Amniotic epithelial cell (primary cell): ENCODE results near the gene SLC48A1.

Experiments used
- DNase-seq: peaks from one replicate; pipeline ENCODE4 v3.0.0-alpha.2; 2010; ENCODE audit warnings: low read depth

Gene SLC48A1

GRCh38 chr12:47744005-47744651 is 28.9 kb upstream of the SLC48A1 start:
- no peak for DNase-seq

DNA sequence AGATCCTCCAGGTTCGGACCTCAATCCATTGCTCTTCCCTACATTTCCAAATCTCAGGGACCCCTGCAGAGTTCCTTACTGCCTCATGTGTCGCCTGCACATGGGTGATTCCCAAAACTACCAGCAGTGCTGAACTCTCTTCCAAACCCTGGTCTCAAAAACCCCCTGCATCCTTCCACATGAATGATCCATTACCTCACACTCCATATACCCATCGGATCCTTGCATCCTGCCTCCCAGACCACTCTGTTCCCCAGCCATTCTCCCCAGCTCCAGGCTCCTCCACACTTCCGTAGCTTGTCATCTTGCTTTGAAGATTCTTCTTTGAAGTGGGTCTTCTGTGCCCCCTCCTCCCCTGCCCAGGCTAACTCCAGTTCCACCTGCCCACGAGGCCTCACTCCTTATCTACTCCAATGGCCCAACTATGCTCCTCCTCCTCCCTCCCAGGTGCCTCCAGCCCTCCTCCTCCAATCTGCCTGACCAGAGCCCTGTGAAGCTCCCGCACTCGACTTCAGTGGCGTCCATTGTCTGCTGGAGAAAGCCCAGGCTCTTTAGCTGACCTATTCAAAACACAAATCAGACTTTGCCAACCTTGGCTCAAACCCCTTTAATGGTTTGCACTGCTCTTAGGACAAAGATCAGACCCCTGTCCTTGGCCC is 28.1 kb upstream of the SLC48A1 start:
- no peak for DNase-seq

DNA sequence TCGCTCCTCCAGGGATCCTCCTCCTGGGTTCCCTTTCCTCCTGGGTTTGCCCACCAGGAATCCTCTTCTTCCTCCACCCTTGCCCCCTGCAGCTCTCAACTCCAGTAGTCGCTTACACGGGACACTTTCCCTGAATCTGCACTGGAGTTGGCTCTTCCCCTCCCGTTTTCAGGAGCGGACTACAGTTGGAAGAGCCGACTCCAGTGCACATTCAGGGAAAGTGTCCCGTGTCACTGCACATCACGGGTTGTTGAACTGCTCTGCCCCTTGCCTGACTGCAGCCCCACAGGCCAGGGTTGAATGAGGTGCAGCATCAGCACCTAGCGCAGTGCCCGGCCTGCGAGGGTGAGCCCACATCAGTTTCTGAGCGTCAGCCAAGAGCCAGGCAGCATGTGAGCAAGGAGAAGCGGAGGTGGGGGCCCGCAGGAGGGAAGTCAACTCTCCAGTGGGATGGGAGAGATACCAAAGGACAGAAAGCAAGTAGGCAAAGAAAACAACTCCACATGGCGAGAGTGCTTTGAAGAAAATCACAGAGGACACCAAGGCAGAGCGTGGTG is 27.5 kb upstream of the SLC48A1 start:
- no peak for DNase-seq

DNA sequence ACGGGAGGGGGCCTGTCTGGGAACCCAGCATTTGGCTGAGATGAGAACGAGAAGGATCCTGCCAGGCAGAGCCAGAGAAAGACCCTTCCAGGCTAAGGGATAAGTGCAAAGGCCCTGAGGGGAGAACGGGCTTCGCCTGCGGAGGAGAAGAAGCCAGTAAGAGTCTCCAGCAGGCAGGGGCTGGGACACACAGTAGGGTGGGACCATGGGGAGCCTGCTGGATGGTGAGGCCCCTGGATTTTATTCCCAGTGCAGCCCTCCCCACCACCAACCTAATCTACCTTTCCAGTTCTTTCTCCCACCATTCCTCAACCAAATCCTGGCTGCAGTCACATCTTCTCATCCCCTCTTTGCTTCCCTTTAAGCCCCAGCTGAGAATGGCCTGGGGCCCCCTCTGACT is 27.0 kb upstream of the SLC48A1 start:
- no peak for DNase-seq

GRCh38 chr12:47746523-47746922 is 26.5 kb upstream of the SLC48A1 start:
- DNase-seq, result no peak

DNA sequence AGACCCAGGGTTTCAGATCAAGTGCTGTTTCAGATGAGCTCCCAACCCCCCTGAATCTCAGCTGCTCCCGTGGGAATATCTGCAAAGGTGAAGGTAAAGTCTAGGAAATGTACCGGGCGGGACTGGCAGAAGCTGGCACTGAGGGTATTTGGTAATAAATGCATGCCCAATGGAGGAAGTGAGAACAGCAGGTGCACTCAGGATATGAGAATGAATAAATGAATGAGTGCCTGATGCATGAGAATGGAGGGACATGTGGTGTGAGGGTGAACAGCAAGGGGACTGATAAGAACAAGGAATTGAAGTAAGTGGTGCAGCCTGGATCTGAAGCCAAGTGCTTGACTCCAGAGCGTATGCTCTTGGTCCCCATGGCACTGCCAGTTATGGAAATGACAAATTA is 25.9 kb upstream of the SLC48A1 start:
- DNase-seq, result no peak

DNA sequence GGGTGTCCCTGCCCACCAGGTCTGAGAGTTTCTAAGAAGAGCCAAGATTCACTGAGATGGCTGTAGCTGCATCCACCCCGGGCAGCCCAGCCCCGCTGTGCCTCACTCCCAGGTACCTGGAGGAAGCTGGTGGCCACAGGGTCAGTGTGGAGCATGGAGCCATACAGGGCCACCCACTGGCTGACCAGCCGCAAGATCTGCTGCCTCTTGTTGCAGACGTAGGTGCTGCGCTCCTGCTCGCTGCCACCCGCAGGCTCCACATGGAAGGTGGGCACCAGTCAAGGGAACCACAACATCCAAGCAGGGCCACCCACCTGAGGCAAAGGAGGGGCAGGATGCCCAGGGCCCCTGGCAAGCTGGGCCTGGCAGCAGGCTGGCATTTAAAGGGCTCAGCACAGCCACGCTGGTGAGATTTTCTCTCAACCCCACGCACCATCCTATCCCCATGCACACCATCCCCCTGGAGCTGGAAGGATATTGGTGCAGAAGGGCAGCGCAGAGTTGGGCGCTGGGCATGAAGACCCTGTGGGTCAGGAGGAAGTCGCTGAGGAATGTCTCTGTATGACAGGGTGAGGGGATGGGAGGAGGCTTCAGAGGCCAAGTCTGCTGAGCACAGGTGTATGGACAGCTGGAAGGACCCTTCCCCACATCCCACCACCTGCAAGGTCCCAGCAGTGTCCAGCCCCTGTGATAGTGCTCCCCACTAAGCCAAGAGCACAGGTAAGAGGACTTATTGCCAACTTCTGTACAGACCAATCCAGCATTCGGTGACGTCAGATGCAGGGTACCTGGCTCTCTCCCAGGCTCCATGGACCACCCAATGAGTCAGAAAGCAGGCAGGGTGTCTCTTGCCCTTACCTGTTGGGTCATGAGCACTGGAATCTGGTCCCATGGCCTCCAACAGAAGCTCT is 25.2 kb upstream of the SLC48A1 start:
- no peak for DNase-seq

GRCh38 chr12:47748507-47748828 is 24.6 kb upstream of the SLC48A1 start:
- no peak for DNase-seq

DNA sequence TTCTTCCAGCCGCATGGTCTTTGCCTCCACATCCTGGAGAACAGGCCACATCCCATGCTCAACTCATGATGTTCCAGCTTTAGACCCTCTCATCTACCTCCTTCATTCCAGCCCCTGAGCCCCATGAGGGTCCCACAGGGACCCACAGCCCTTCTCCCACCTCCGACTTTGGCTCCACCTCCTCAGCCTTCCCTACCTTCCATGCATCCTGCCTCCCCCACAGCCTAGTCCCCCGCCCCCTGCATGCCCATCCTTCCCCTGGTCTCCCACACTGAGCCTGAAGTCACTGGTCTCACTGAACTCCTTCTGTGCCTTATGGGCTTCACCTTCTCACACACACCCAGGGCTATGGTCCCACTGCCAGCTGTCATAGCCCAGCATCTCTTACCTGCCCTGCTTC is 24.1 kb upstream of the SLC48A1 start:
- no peak for DNase-seq

GRCh38 chr12:47750229-47750798 is 22.7 kb upstream of the SLC48A1 start:
- peak; percentile 44 for DNase-seq

DNA sequence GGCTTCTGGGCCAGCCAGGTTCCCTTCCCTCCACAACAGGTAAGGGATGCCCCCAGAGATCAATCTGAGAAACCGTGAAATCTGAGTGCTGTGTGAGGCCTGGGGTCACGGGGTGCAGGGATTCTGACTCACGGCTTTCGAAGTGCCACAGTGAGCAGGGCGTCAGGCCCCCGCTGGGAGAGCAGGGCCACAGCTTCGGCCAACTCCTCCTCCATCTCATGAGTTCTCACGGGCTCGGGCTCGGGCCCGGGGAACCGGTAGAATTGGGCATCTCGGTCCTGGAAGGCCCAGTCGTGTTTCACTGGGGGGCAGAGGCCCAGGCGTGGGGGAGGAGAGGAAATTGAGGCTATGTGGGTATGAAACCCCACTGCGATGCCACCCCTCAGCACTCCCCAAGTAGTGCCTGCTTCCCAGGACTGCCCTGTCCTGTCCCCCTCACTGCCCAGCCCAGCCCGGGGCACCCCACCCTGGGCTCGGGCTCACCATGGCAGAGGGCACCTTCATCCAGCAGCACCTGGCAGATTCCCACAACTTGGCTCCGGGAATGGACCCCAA is 22.0 kb upstream of the SLC48A1 start:
- no peak for DNase-seq

DNA sequence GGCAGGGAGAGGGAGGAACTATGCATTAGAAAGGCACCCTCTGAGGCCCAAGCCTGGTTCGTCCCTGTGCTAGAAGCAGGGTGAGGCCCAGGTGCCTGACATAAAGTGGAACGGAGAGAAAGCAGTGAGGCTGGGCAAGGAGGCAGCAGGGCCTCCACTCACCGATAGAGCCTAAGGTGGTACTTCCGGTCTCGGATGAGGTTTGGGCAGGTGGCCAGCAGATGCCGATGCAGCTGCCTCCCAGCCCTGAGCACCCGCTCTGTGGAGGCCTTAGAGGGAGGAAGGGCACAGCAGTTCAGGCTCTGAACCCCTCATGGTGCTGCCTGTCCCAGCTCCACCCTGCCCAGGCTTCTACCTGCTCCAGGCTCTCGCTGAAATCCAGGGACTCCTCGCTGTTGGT is 21.5 kb upstream of the SLC48A1 start:
- DNase-seq, result no peak

GRCh38 chr12:47752121-47752520 is 20.9 kb upstream of the SLC48A1 start:
- no peak for DNase-seq

GRCh38 chr12:47752552-47752951 is 20.5 kb upstream of the SLC48A1 start:
- DNase-seq, result no peak

- no peak for DNase-seq
Measured at GRCh38 chr12:47753021-47754001, 19.7 kb upstream of the SLC48A1 start.

DNA sequence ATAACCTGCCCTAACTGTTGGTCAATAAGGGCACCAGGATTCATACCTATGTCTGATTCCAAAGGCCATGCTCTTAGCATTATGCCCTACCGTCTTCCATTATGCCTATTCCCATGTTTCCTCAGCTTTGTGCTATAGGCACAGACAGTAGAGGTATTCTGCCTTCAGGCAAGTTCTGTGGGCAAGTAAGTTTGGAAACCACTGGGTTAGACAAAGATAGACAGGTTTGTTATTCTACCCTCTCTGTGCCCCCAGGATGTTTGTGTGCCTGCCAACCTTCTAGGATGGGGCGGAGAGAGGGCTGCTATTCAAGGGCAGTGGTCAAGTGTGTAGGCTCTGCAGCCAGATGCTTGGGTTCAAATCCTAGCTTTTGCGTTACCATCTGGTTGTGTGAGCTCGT is 18.9 kb upstream of the SLC48A1 start:
- DNase-seq, result no peak

DNA sequence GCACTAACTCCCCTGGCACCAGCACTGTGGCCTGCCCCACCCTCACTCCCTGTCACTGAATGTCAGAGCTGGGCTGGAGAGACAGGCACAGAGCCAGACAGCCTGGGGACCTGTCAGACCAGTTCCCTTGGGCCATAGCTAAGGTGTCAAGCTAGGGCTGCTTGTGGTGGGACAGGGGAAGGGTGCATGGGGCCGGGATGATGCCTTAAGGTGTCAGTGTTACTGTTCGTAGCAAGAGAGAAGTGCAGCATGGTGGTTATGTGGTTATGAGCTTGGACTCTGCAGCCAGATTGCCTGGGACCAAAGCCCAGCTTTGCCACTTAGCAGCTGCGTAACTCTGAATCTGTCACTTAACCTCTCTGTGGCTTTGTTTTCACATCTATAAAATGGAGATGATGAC is 18.2 kb upstream of the SLC48A1 start:
- no peak for DNase-seq

DNA sequence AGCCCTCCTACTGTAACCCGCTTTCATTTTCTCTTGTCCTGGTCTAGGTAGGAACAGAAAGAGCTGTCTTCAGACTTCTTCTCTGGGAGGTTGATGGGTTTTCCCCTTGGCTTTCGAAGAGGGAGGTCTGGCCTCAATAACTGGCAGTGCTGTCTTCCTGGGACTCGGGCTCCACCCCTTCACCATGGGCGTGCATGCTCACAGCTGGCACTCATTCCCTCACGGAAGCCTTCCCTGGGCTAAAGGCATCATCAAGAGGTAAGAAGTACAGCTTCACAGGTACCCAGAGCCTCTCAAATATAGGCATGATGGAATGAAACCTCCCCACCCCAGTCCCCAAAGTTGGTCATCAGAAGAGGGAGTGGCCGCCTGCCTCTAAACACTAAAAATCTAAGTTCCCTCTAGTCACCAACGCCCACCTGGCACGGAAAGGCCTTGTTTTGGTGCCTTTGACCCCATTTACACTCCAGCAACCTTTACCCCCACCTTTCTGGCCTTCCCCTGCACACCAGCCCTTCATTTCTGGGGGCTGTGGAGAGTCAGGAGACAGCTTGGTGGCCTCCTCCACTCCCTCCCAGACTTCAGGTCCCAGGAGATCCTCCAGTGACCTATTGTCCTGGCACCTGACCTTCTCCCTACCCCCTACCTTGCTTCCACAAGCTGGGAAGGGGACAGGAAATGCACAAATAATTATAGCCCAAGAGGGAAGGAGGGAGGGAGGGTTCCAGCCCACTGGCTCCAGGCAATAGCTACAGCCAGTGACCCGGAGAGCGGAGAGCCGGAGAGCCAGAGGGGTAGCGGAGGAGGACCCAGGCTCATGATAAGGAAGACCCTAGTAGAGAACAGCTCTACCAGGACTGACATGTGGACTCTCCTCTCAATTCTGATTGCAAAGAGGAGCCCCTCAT is 17.1 kb upstream of the SLC48A1 start:
- no peak for DNase-seq

- DNase-seq, result no peak
Measured at GRCh38 chr12:47757364-47757839, 15.6 kb upstream of the SLC48A1 start.
